KMS-11 (cell line): ENCODE measurements around the gene FBRS.

ENCODE experiments used
- H2AFZ ChIP-seq: fragments of 200-600 bp; sonication (generic); 2 replicates; pipeline ENCODE4 v1.6.1; 2016; ENCODE audit warnings: antibody characterized with exemption, mixed run types, low read depth
- H3K27ac ChIP-seq: fragments of 200-600 bp; sonication (generic); 2 replicates; pipeline ENCODE4 v1.6.1; 2016; ENCODE audit warnings: mild to moderate bottlenecking, mixed run types
- H3K27me3 ChIP-seq: fragments of 200-600 bp; sonication (generic); 2 replicates; pipeline ENCODE4 v1.6.1; 2017; ENCODE audit warnings: mild to moderate bottlenecking, low read depth, mixed run types, moderate library complexity; ENCODE audit not compliant: insufficient read depth
- H3K36me3 ChIP-seq: fragments of 200-600 bp; sonication (generic); 2 replicates; pipeline ENCODE4 v1.6.1; 2017; ENCODE audit warnings: mild to moderate bottlenecking, mixed run types; ENCODE audit not compliant: insufficient read depth
- H3K4me1 ChIP-seq: fragments of 200-600 bp; sonication (generic); 2 replicates; pipeline ENCODE4 v1.6.1; 2016; ENCODE audit warnings: mild to moderate bottlenecking, low read depth, mixed run types; ENCODE audit not compliant: poor library complexity, severe bottlenecking
- H3K4me2 ChIP-seq: fragments of 200-600 bp; sonication (generic); 2 replicates; pipeline ENCODE4 v1.7.0; 2016; ENCODE audit warnings: mild to moderate bottlenecking, mixed run types
- H3K4me3 ChIP-seq: fragments of 200-600 bp; sonication (generic); IDR thresholded peaks from 2 replicates; pipeline ENCODE4 v1.6.1; 2017; ENCODE audit warnings: low read depth, low read length, mixed read lengths; ENCODE audit not compliant: insufficient read depth
- H3K79me2 ChIP-seq: fragments of 200-600 bp; sonication (generic); 2 replicates; pipeline ENCODE4 v1.6.1; 2016; ENCODE audit warnings: low read depth, mixed run types; ENCODE audit not compliant: insufficient read depth
- H3K9ac ChIP-seq: fragments of 200-600 bp; sonication (generic); 2 replicates; pipeline ENCODE4 v1.6.1; 2016; ENCODE audit warnings: mild to moderate bottlenecking, mixed run types
- H4K20me1 ChIP-seq: fragments of 200-600 bp; sonication (generic); 2 replicates; pipeline ENCODE4 v1.6.1; 2016; ENCODE audit warnings: mild to moderate bottlenecking, mixed run types; ENCODE audit not compliant: insufficient read depth
- CTCF ChIP-seq: fragments of 200-600 bp; sonication (generic); conservative IDR thresholded peaks from 2 replicates; pipeline ENCODE4 v1.6.1; 2017; ENCODE audit warnings: low read depth, mild to moderate bottlenecking, antibody characterized with exemption, low read length, moderate library complexity, mixed read lengths

The FBRS gene

GRCh38 chr16:30659507-30660423 is 1.5 kb downstream of the FBRS start:
- peak overlapping the region; percentile 86 for H3K27ac ChIP-seq
- peak overlapping the region; percentile 23; the same call in 1 of the 2 replicates for H2AFZ ChIP-seq
- H3K79me2 ChIP-seq = peaks cover 43% of the 10 kb centered on the region
- no peaks in the 10 kb centered on the region; the same call in 1 of the 2 replicates for H4K20me1 ChIP-seq
- 0 out of 2 replicates have a peak, but pooled peaks cover 5% of the 10 kb centered on the region for H3K36me3 ChIP-seq
- H3K4me3 ChIP-seq = peak overlapping the region; percentile 7
- no peaks in the 10 kb centered on the region for H3K27me3 ChIP-seq
- TF ChIP-seq CTCF = peak; percentile 14; the same call in 1 of the 2 replicates
- peak overlapping the region; percentile 83 for H3K4me2 ChIP-seq
- H3K9ac ChIP-seq = peak overlapping the region; percentile 64
- H3K4me1 ChIP-seq = peaks cover 48% of the 10 kb centered on the region

GRCh38 chr16:30660424-30661261 is 2.4 kb downstream of the FBRS start:
- Histone ChIP-seq H3K4me3 (no peak overlapping the region), H3K9ac (peak overlapping the region; percentile 64), H3K79me2 (peaks cover 43% of the 10 kb centered on the region), H3K4me1 (peaks cover 45% of the 10 kb centered on the region), H3K36me3 (peaks cover 5% of the 10 kb centered on the region; the same call in 1 of the 2 replicates), H3K4me2 (peak overlapping the region; percentile 83), H3K27ac (peak overlapping the region; percentile 86), H3K27me3 (no peaks in the 10 kb centered on the region), H2AFZ (0 out of 2 replicates have a peak overlapping the region, but pooled peaks have one; percentile 23), H4K20me1 (no peaks in the 10 kb centered on the region; the same call in 1 of the 2 replicates)
- TF ChIP-seq CTCF = no peak

- no peaks in the 10 kb centered on the region; the same call in 1 of the 2 replicates for H4K20me1 ChIP-seq
- peaks cover 43% of the 10 kb centered on the region for H3K79me2 ChIP-seq
- TF ChIP-seq CTCF = no peak
- no peak overlapping the region for H3K4me3 ChIP-seq
- H3K27ac ChIP-seq = no peak overlapping the region
- no peak overlapping the region; the same call in 1 of the 2 replicates for H3K4me2 ChIP-seq
- H3K27me3 ChIP-seq = no peaks in the 10 kb centered on the region
- H3K4me1 ChIP-seq = peaks cover 28% of the 10 kb centered on the region
- no peak overlapping the region for H2AFZ ChIP-seq
- H3K9ac ChIP-seq = no peak overlapping the region
- peaks cover 5% of the 10 kb centered on the region; the same call in 1 of the 2 replicates for H3K36me3 ChIP-seq
These were observed 4.2 kb downstream of the FBRS start for GRCh38 chr16:30662449-30662848.

- H3K79me2 ChIP-seq = peaks cover 43% of the 10 kb centered on the region
- no peaks in the 10 kb centered on the region for H3K27me3 ChIP-seq
- no peak overlapping the region for H3K27ac ChIP-seq
- H3K4me3 ChIP-seq = no peak overlapping the region
- H3K4me1 ChIP-seq = peaks cover 28% of the 10 kb centered on the region
- no peak overlapping the region for H3K9ac ChIP-seq
- H3K4me2 ChIP-seq = no peak overlapping the region; the same call in 1 of the 2 replicates
- no peak for TF ChIP-seq CTCF
- H2AFZ ChIP-seq = no peak overlapping the region
- peaks cover 5% of the 10 kb centered on the region; the same call in 1 of the 2 replicates for H3K36me3 ChIP-seq
- H4K20me1 ChIP-seq = no peaks in the 10 kb centered on the region; the same call in 1 of the 2 replicates
These were observed 4.8 kb downstream of the FBRS start for GRCh38 chr16:30663038-30663437.
